Thymus (tissue), 11 donors: ENCODE measurements around the gene CACFD1. TPM values are rescaled to one million over a fixed set of nuclear protein-coding genes. Genes with fewer than 3 reads are reported as not detected.
A peak's percentile ranks its signal among the peaks of the same experiment; 100 is the strongest.

Experiments
- DNase-seq, 9 donors: peaks; one replicate each; pipeline ENCODE4 v3.0.0-alpha.2; 2013; ENCODE audit warnings: low spot score in 9 of 9, low read depth in 6 of 9, missing footprints in 1 of 9
- H3K27ac ChIP-seq, 2 donors: one replicate each; pipeline ENCODE4 v1.5.1; 2013; ENCODE audit warnings: control low read depth in 1 of 2, low read depth in 1 of 2, low read length in 1 of 2, mild to moderate bottlenecking in 1 of 2, moderate library complexity in 1 of 2
- H3K27me3 ChIP-seq, 2 donors: one replicate each; pipeline ENCODE4 v1.5.1; 2013; ENCODE audit warnings: low read length in 1 of 2; ENCODE audit not compliant: control insufficient read depth in 2 of 2, insufficient read depth in 1 of 2
- H3K36me3 ChIP-seq, 2 donors: one replicate each; pipeline ENCODE4 v1.5.1; 2013; ENCODE audit warnings: low read length in 1 of 2, mild to moderate bottlenecking in 1 of 2, moderate library complexity in 1 of 2; ENCODE audit not compliant: control insufficient read depth in 2 of 2, insufficient read depth in 2 of 2
- H3K4me1 ChIP-seq, 2 donors: one replicate each; pipeline ENCODE4 v1.5.1; 2013; ENCODE audit warnings: low read length in 2 of 2; ENCODE audit not compliant: control insufficient read depth in 2 of 2, insufficient read depth in 2 of 2
- H3K4me3 ChIP-seq, 2 donors: one replicate each; pipeline ENCODE4 v1.5.1; 2013; ENCODE audit warnings: low read length in 2 of 2, control low read depth in 1 of 2, mild to moderate bottlenecking in 1 of 2
- H3K9me3 ChIP-seq, 2 donors: one replicate each; pipeline ENCODE4 v1.5.1; 2013; ENCODE audit warnings: low read length in 1 of 2, mild to moderate bottlenecking in 1 of 2; ENCODE audit not compliant: control insufficient read depth in 2 of 2, insufficient read depth in 1 of 2
- WGBS: extraction: QIAGEN DNeasy Blood & Tissue Kit; methylation state at CpG from one replicate; pipeline ENCODE4 v1.1.7; 2013; 5-methylcytosine and 5-hydroxymethylcytosine counted together
- polyA plus RNA-seq: library from polyadenylated mRNA; stranded (reverse); fragments of 200-250 nt; gene quantifications from one replicate; pipeline ENCODE4 v1.2.3, GENCODE V29; 2013
- total RNA-seq: library from RNA; stranded (reverse); fragments of 120-200 nt; gene quantifications from one replicate; pipeline ENCODE4 v1.2.4, GENCODE V29; 2013
- donor health status: healthy.

Gene CACFD1
- total and polyA plus RNA-seq, 2 donors, result 6.1 to 9.1 TPM

DNA sequence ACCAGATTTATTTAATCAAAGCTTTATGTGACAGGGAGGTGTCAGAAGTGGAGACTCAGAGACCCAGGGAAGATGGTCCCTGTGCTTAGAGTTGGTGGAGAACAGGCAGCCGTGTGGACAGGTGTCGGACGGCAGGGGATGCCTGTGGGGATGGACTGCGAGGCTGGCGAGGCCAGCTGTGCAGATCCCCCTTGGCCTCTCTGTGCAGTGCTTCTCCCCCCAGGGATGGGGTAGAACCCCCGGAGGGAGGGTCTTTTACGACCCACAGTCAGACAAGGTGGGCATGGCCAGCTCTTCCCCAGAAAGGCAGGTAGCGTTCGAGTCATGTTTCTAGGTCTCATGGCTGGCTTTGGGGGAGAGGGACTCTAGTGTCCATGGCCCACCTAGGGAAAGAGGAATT lies 23.8 kb downstream of the CACFD1 start:
- WGBS, result 93% methylated on average over 9 of the region's 9 CpGs
- no peak for DNase-seq
- H3K4me3 ChIP-seq, result no peak overlapping the region
- H3K27me3 ChIP-seq, result peaks cover 3 to 14% of the 10 kb centered on the region in 2 donors
- H3K4me1 ChIP-seq, result peaks cover 7 to 16% of the 10 kb centered on the region in 2 donors
- H3K9me3 ChIP-seq, result no peaks in the 10 kb centered on the region
- no peak overlapping the region for H3K27ac ChIP-seq
- no peaks in the 10 kb centered on the region for H3K36me3 ChIP-seq

DNA sequence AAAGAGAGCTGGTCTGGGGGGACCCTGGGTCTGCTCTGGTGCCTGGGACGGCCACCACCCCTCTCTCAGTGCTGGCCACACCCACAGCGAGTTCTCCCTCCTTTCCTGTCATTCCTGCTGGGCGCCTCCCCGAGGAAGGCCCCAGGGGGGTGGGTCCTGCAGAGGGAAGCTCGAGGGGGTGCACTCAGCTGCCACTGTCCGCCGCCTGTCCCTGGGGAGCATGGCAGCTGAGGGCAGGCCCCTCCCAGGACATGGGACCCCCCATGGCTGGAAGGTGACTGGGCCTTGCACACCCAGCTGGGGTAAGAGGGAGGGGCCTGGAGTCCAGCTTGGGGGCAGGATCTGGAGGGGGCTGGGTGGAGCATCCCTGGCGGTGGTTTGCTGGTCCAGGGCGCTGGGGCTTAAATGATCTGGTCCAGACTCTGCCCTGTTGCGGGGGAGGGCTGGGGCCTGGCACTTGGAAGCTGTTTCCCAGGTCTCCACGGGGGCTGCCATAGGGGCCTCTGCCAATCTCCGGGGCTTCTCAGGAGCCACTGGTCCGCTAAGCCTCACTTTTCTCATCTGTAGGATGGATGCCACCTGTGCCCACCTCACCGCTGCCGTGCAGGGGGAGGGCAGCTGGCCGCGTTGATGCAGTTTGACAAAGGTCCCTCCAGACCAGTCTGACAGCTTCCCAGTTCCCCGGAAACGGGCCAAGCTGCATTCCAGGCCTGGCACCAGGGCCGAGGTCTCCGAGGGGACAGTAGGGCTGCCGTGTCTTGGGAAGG lies 25.1 kb downstream of the CACFD1 start:
- no peak for DNase-seq
- Histone ChIP-seq H3K4me3 (no peak overlapping the region), H3K4me1 (peaks cover 2 to 7% of the 10 kb centered on the region in 2 donors), H3K27ac (no peak overlapping the region), H3K36me3 (no peaks in the 10 kb centered on the region), H3K9me3 (no peaks in the 10 kb centered on the region), H3K27me3 (peaks cover 3 to 12% of the 10 kb centered on the region in 2 donors)
- WGBS, result 88% methylated on average over 22 of the region's 22 CpGs

GRCh38 chr9:133485531-133486260 lies 25.9 kb downstream of the CACFD1 start:
- 58% methylated on average over 25 of the region's 25 CpGs for WGBS
- H3K4me3 ChIP-seq, result no peak overlapping the region

DNA sequence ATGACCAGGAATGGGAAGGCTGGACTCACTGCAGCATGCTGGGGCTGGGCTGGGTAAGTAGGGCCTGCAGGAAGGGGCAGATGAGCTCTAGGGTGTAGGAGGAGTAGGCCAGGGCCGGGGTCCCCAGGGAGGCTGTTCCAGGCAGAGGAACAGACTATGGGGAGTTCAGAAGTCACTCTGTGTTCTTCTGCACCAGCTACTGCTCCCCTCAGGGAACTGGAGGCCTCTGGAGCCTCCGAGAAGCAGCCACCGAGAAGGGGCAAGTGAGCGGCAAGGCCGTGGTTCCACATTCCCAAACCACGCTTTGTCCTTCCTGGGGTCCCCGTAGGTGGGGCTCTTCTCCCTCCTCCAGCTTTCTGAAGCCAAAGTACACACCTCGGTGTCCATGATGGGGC lies 27.6 kb downstream of the CACFD1 start:
- WGBS, result 93% methylated on average over 8 of the region's 8 CpGs
- no peak overlapping the region for H3K27ac ChIP-seq

More at GRCh38 chr9:133485531-133486260, 25.9 kb downstream of the CACFD1 start:
- H3K36me3 ChIP-seq, result no peaks in the 10 kb centered on the region
- H3K9me3 ChIP-seq, result no peaks in the 10 kb centered on the region
- peak in 1 of 9 donors; percentile 14 for DNase-seq
- peaks cover 0 to 4% of the 10 kb centered on the region in 2 donors for H3K4me1 ChIP-seq
- no peak overlapping the region for H3K27ac ChIP-seq
- peaks cover 0 to 11% of the 10 kb centered on the region in 2 donors for H3K27me3 ChIP-seq

DNA sequence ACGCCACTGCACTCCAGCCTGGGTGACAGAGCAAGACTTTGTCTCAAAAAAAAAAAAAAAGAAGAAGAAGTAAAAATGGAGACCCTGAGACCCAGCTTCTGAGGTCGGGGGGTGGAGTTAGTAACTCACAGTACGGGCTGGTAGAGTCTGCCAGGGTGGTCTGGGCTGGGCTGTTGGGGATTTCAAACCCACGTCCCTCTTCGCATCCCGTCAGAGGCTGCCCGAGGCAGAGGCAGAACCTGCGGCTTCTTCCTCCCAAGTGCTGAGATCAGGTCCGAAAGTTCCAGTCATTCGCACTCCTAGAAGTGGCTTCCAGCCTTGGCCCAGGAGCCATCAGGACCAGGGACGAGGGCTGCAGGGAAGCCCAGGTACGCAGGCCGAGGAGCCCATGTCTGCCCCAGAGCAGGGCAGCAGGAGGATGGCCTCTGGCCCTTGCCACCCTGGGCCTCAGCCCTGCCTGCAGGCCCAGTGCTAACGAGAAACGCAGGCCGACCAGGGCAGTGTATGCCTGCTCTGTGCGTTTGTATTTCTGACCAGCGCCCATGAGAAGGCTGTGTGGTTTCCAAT lies 29.0 kb downstream of the CACFD1 start:
- Histone ChIP-seq H3K4me1 (peaks cover 0 to 6% of the 10 kb centered on the region in 2 donors), H3K9me3 (no peaks in the 10 kb centered on the region), H3K36me3 (no peaks in the 10 kb centered on the region), H3K27ac (no peak overlapping the region), H3K27me3 (peaks cover 0 to 6% of the 10 kb centered on the region in 2 donors), H3K4me3 (no peak overlapping the region)
- WGBS, result 96% methylated on average over 18 of the region's 18 CpGs
- DNase-seq, result no peak

More for the DNA sequence above, 27.6 kb downstream of the CACFD1 start:
- Histone ChIP-seq H3K4me1 (peaks cover 0 to 4% of the 10 kb centered on the region in 2 donors), H3K36me3 (no peaks in the 10 kb centered on the region), H3K27me3 (peaks cover 0 to 10% of the 10 kb centered on the region in 2 donors), H3K9me3 (no peaks in the 10 kb centered on the region), H3K4me3 (no peak overlapping the region)
- no peak for DNase-seq

GRCh38 chr9:133489253-133490190 lies 29.7 kb downstream of the CACFD1 start:
- Histone ChIP-seq H3K36me3 (no peaks in the 10 kb centered on the region), H3K4me3 (no peak overlapping the region), H3K4me1 (peaks cover 0 to 6% of the 10 kb centered on the region in 2 donors), H3K27me3 (peaks cover 0 to 5% of the 10 kb centered on the region in 2 donors), H3K9me3 (no peaks in the 10 kb centered on the region), H3K27ac (no peak overlapping the region)
- DNase-seq, result no peak
- WGBS, result 94% methylated on average over 19 of the region's 19 CpGs

DNA sequence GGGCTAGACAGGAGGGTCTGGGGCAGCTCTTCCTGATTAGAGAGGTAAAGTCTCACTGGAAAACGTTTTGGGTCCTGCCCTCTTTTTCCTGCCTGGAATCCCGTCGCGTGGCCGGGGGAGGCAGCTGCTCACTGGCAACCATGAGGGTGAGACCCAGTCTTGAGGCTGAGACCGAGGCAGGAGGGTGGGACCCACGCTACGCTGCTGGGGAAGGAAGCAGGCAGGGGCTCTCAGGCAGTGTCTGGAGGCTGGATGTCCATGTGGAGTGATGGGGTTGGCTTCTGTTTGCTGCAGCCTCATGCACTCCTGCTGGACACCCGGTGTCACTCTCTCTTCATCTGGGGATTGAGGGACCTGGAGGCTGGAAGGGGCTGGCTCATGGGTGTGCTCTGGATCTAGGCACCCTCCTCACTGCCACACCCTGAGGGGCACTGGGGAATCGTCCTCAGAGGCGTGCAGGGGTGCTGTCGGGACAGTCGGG lies 30.5 kb downstream of the CACFD1 start:
- 86% methylated on average over 13 of the region's 13 CpGs for WGBS
- Histone ChIP-seq H3K27me3 (peaks cover 0 to 2% of the 10 kb centered on the region in 2 donors), H3K4me3 (no peak overlapping the region), H3K27ac (no peak overlapping the region), H3K36me3 (no peaks in the 10 kb centered on the region), H3K9me3 (no peaks in the 10 kb centered on the region), H3K4me1 (peaks cover 0 to 6% of the 10 kb centered on the region in 2 donors)
- no peak for DNase-seq

DNA sequence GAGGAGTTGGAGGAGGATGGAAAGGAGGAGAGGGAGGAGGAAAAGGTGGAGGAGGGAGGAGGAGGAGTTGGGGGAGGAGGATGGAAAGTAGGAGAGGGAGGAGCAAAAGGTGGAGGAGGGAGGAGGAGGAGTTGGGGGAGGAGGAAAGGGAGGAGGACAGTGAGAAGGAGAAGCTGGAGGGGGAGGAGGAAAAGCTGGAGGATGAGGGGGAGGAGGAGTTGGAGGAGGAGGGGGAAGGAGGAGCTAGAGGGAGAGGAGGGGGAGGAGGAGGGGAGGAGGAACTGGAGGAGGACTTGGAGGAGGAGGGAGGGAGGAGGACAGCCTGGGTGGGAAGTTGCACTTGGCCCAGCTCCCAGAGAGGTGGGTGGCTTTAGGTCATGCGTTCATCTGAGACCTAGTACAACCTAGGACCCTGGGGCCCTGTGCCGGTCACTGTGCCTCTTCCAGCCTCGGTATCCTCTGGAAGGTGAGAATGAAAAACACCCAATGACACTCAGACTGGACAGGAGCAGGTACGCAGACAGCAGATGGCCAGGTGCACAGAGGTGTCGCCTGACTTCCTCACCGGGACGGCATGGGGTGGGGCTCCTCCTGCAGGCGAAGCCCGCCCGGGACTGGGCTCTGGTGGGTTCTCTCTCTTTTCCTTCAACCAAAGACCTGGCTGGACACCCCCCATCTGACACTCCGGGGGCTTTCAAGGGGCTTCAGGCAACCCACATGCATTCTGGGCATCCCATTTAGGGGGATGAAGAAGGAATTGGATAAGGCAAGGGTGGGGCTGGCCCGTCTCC lies 31.3 kb downstream of the CACFD1 start:
- peaks cover 0 to 5% of the 10 kb centered on the region in 2 donors for H3K4me1 ChIP-seq
- H3K27me3 ChIP-seq, result peaks cover 0 to 2% of the 10 kb centered on the region in 2 donors
- H3K36me3 ChIP-seq, result no peaks in the 10 kb centered on the region
- H3K9me3 ChIP-seq, result no peaks in the 10 kb centered on the region
- H3K4me3 ChIP-seq, result no peak overlapping the region
- WGBS, result 87% methylated on average over 12 of the region's 12 CpGs
- DNase-seq, result no peak
- no peak overlapping the region for H3K27ac ChIP-seq
